WTC11 (cell line): ENCODE data around the gene FAM204A. TPM values are rescaled to one million over a fixed set of nuclear protein-coding genes. Genes with fewer than 3 reads are reported as not detected.

ENCODE experiments used
- ATAC-seq: fragments of 200-7000 bp; cut with Tn5 transposase; 2 replicates; pipeline ENCODE4 v1.10.0; 2021; ENCODE audit warnings: mild to moderate bottlenecking, moderate library complexity
- CTCF ChIA-PET: fragments of 300-600 bp; sonication (Branson Sonifier 250); formaldehyde crosslinking; loops from one replicate; lab custom pipeline; 2021; ENCODE audit warnings: antibody characterized with exemption; lab: Charles Lee
- POLR2A ChIA-PET: fragments of 350-600 bp; sonication (Branson Sonifier 250); formaldehyde crosslinking; loops from one replicate; lab custom pipeline; 2021; ENCODE audit warnings: antibody characterized with exemption; lab: Charles Lee
- DNase-seq: peaks from one replicate; pipeline ENCODE4 v3.0.0; 2021; ENCODE audit warnings: low spot score
- H3K27ac Mint-ChIP-seq: 2 replicates; pipeline ENCODE4 v1.8.0; 2021; ENCODE audit warnings: mixed read lengths
- H3K27me3 Mint-ChIP-seq: 2 replicates; pipeline ENCODE4 v1.8.0; 2021; ENCODE audit warnings: low read depth, mild to moderate bottlenecking, moderate library complexity, mixed read lengths
- H3K36me3 Mint-ChIP-seq: 2 replicates; pipeline ENCODE4 v1.8.0; 2021; ENCODE audit warnings: mixed read lengths
- H3K4me1 Mint-ChIP-seq: 2 replicates; pipeline ENCODE4 v1.8.0; 2022; ENCODE audit warnings: mixed read lengths
- H3K4me3 Mint-ChIP-seq: 2 replicates; pipeline ENCODE4 v1.8.0; 2021; ENCODE audit warnings: mild to moderate bottlenecking, moderate library complexity, mixed read lengths
- H3K9me3 Mint-ChIP-seq: 2 replicates; pipeline ENCODE4 v1.8.0; 2021; ENCODE audit warnings: mixed read lengths
- CREB1 ChIP-seq: sonication (generic); formaldehyde crosslinking; IDR thresholded peaks from 2 replicates; pipeline ENCODE4 v1.8.0; 2023; ENCODE audit warnings: mild to moderate bottlenecking, missing genetic modification reagents
- CREM ChIP-seq: sonication (generic); formaldehyde crosslinking; IDR thresholded peaks from 2 replicates; pipeline ENCODE4 v1.8.1; 2022; ENCODE audit warnings: mild to moderate bottlenecking, missing genetic modification reagents, moderate library complexity
- EMX1 ChIP-seq: fragments of 250-450 bp; sonication (Bioruptor Pico); IDR thresholded peaks from 2 replicates; pipeline ENCODE4 v1.8.0; 2021; ENCODE audit warnings: mild to moderate bottlenecking
- FOXJ3 ChIP-seq: sonication (generic); formaldehyde crosslinking; IDR thresholded peaks from 2 replicates; pipeline ENCODE4 v1.9.0; 2021; ENCODE audit warnings: missing genetic modification reagents, mild to moderate bottlenecking, borderline replicate concordance
- FOXP1 ChIP-seq: sonication (generic); formaldehyde crosslinking; IDR thresholded peaks from 2 replicates; pipeline ENCODE4 v1.8.0; 2022; ENCODE audit warnings: missing genetic modification reagents, mild to moderate bottlenecking, moderate library complexity, borderline replicate concordance
- GTF2I ChIP-seq: fragments of 250-450 bp; sonication (Bioruptor Pico); conservative IDR thresholded peaks from 2 replicates; pipeline ENCODE4 v1.4.0; 2021; ENCODE audit warnings: mild to moderate bottlenecking
- JAZF1 ChIP-seq: fragments of 250-450 bp; sonication (Bioruptor Pico); IDR thresholded peaks from 2 replicates; pipeline ENCODE4 v1.9.0; 2021; ENCODE audit warnings: moderate library complexity, mild to moderate bottlenecking, inconsistent platforms
- JUN ChIP-seq: sonication (generic); formaldehyde crosslinking; IDR thresholded peaks from 2 replicates; pipeline ENCODE4 v1.8.0; 2023; ENCODE audit warnings: mild to moderate bottlenecking, missing genetic modification reagents
- MYBL2 ChIP-seq: sonication (generic); formaldehyde crosslinking; IDR thresholded peaks from 2 replicates; pipeline ENCODE4 v1.8.1; 2023; ENCODE audit warnings: mild to moderate bottlenecking, moderate library complexity, missing genetic modification reagents
- NFYB ChIP-seq: sonication (generic); formaldehyde crosslinking; conservative IDR thresholded peaks from 2 replicates; pipeline ENCODE4 v1.8.0; 2022; ENCODE audit warnings: low read depth, missing genetic modification reagents
- OVOL2 ChIP-seq: fragments of 250-450 bp; sonication (Bioruptor Pico); IDR thresholded peaks from 2 replicates; pipeline ENCODE4 v1.9.0; 2021; ENCODE audit warnings: mild to moderate bottlenecking, borderline replicate concordance
- PREB ChIP-seq: sonication (generic); formaldehyde crosslinking; IDR thresholded peaks from 2 replicates; pipeline ENCODE4 v1.8.1; 2022; ENCODE audit warnings: mild to moderate bottlenecking, missing genetic modification reagents, moderate library complexity, borderline replicate concordance
- RELA ChIP-seq: sonication (generic); formaldehyde crosslinking; IDR thresholded peaks from 2 replicates; pipeline ENCODE4 v1.8.1; 2022; ENCODE audit warnings: missing genetic modification reagents, mild to moderate bottlenecking, borderline replicate concordance
- SOX15 ChIP-seq: fragments of 250-450 bp; sonication (Bioruptor Pico); IDR thresholded peaks from 2 replicates; pipeline ENCODE4 v1.9.0; 2021; ENCODE audit warnings: mild to moderate bottlenecking
- TP53 ChIP-seq: sonication (generic); formaldehyde crosslinking; IDR thresholded peaks from 2 replicates; pipeline ENCODE4 v1.8.1; 2023; ENCODE audit warnings: mild to moderate bottlenecking, missing genetic modification reagents
- total RNA-seq: library from RNA; stranded (reverse); gene quantifications from 3 replicates; pipeline ENCODE4 v1.2.3, GENCODE V29; 2021
- TF ChIP-seq, protein P1 (sequence below): sonication (generic); formaldehyde crosslinking; IDR thresholded peaks from 2 replicates; pipeline ENCODE4 v1.8.0; 2022; ENCODE audit warnings: missing genetic modification reagents
- TF ChIP-seq, protein P2 (sequence below): sonication (generic); formaldehyde crosslinking; IDR thresholded peaks from 2 replicates; pipeline ENCODE4 v1.8.0; 2022; ENCODE audit warnings: mild to moderate bottlenecking, missing genetic modification reagents
- TF ChIP-seq, protein P3 (sequence below): sonication (generic); formaldehyde crosslinking; conservative IDR thresholded peaks from 2 replicates; pipeline ENCODE4 v1.8.1; 2022; ENCODE audit warnings: mild to moderate bottlenecking, missing genetic modification reagents
- TF ChIP-seq, protein P4 (sequence below): sonication (generic); formaldehyde crosslinking; IDR thresholded peaks from 2 replicates; pipeline ENCODE4 v1.8.1; 2022; ENCODE audit warnings: low read depth, mild to moderate bottlenecking, moderate library complexity, missing genetic modification reagents, borderline replicate concordance
- TF ChIP-seq, protein P5 (sequence below): fragments of 250-450 bp; sonication (Bioruptor Pico); IDR thresholded peaks from 2 replicates; pipeline ENCODE4 v1.9.0; 2021; ENCODE audit warnings: mild to moderate bottlenecking

FAM204A gene
- total RNA-seq, 1 experiment from 2014 or later = 33.3 TPM

GRCh38 chr10:118304521-118304920 lies 37.6 kb downstream of the FAM204A start (continued):
- TF ChIP-seq, protein P1, sequence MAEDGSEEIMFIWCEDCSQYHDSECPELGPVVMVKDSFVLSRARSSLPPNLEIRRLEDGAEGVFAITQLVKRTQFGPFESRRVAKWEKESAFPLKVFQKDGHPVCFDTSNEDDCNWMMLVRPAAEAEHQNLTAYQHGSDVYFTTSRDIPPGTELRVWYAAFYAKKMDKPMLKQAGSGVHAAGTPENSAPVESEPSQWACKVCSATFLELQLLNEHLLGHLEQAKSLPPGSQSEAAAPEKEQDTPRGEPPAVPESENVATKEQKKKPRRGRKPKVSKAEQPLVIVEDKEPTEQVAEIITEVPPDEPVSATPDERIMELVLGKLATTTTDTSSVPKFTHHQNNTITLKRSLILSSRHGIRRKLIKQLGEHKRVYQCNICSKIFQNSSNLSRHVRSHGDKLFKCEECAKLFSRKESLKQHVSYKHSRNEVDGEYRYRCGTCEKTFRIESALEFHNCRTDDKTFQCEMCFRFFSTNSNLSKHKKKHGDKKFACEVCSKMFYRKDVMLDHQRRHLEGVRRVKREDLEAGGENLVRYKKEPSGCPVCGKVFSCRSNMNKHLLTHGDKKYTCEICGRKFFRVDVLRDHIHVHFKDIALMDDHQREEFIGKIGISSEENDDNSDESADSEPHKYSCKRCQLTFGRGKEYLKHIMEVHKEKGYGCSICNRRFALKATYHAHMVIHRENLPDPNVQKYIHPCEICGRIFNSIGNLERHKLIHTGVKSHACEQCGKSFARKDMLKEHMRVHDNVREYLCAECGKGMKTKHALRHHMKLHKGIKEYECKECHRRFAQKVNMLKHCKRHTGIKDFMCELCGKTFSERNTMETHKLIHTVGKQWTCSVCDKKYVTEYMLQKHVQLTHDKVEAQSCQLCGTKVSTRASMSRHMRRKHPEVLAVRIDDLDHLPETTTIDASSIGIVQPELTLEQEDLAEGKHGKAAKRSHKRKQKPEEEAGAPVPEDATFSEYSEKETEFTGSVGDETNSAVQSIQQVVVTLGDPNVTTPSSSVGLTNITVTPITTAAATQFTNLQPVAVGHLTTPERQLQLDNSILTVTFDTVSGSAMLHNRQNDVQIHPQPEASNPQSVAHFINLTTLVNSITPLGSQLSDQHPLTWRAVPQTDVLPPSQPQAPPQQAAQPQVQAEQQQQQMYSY = no peak
- TF ChIP-seq, protein P2, sequence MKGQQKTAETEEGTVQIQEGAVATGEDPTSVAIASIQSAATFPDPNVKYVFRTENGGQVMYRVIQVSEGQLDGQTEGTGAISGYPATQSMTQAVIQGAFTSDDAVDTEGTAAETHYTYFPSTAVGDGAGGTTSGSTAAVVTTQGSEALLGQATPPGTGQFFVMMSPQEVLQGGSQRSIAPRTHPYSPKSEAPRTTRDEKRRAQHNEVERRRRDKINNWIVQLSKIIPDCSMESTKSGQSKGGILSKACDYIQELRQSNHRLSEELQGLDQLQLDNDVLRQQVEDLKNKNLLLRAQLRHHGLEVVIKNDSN = no peak
- TF ChIP-seq SOX15 (CRISPR knock-in tag) (no peak), TP53 (no peak), OVOL2 (no peak), CREM (no peak), RELA (CRISPR knock-in tag) (no peak)
- TF ChIP-seq, protein P3, sequence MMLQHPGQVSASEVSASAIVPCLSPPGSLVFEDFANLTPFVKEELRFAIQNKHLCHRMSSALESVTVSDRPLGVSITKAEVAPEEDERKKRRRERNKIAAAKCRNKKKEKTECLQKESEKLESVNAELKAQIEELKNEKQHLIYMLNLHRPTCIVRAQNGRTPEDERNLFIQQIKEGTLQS = no peak
- TF ChIP-seq, all 79 proteins: peak for 0

GRCh38 chr10:118301211-118301610 lies 40.9 kb downstream of the FAM204A start:
- DNase-seq = no peak
- TF ChIP-seq CREB1 = no peak
- TF ChIP-seq, protein P4, sequence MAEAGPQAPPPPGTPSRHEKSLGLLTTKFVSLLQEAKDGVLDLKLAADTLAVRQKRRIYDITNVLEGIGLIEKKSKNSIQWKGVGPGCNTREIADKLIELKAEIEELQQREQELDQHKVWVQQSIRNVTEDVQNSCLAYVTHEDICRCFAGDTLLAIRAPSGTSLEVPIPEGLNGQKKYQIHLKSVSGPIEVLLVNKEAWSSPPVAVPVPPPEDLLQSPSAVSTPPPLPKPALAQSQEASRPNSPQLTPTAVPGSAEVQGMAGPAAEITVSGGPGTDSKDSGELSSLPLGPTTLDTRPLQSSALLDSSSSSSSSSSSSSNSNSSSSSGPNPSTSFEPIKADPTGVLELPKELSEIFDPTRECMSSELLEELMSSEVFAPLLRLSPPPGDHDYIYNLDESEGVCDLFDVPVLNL (CRISPR knock-in tag) = no peak
- no peak for TF ChIP-seq CREM
- TF ChIP-seq JUN (CRISPR knock-in tag) = no peak
- no peak for TF ChIP-seq PREB (CRISPR knock-in tag)
- no peak for TF ChIP-seq FOXJ3 (CRISPR knock-in tag)
- TF ChIP-seq RELA (CRISPR knock-in tag) = no peak
- no peak for TF ChIP-seq JAZF1 (CRISPR knock-in tag)
- no peak overlapping the region for H3K4me3 Mint-ChIP-seq
- H3K27ac Mint-ChIP-seq = no peak overlapping the region
- no peak for ATAC-seq
- ChIA-PET POLR2A (no interaction called here), CTCF (no interaction called here)
- H3K27me3 Mint-ChIP-seq = no peaks in the 10 kb centered on the region
- no peaks in the 10 kb centered on the region for H3K36me3 Mint-ChIP-seq
- 0 out of 2 replicates have a peak, but pooled peaks cover 4% of the 10 kb centered on the region for H3K4me1 Mint-ChIP-seq
- no peaks in the 10 kb centered on the region for H3K9me3 Mint-ChIP-seq

DNA sequence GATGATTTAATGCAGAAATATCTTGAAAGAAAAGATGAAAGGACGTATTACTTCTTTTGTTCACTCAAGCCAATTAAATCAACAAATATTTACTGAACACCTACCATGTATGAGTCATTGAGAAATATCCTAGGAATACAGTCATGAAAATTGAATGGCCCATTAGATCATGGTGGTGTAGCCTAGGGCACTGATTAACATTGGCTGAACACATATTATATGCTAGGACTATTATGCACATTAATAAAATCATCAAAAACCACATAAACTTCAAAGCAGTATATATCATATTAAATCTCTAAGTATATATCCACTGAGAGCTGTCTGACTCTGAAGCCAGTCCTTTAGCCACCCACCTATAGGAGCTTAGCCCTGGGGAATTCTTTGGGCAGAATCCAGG lies 41.8 kb downstream of the FAM204A start:
- H3K4me3 Mint-ChIP-seq = no peak overlapping the region

More for the DNA sequence above, 41.8 kb downstream of the FAM204A start:
- TF ChIP-seq GTF2I (CRISPR knock-in tag) = no peak
- TF ChIP-seq FOXP1 = no peak
- TF ChIP-seq, protein P5, sequence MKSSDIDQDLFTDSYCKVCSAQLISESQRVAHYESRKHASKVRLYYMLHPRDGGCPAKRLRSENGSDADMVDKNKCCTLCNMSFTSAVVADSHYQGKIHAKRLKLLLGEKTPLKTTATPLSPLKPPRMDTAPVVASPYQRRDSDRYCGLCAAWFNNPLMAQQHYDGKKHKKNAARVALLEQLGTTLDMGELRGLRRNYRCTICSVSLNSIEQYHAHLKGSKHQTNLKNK (CRISPR knock-in tag) = no peak
- TF ChIP-seq JUN (CRISPR knock-in tag) = no peak
- TF ChIP-seq NFYB (CRISPR knock-in tag) = no peak
- TF ChIP-seq EMX1 = no peak
- no peak for TF ChIP-seq MYBL2
- ATAC-seq (no peak), DNase-seq (no peak)
- POLR2A ChIA-PET = no interaction called here
- Mint-ChIP-seq H3K27me3 (no peaks in the 10 kb centered on the region), H3K4me1 (0 out of 2 replicates have a peak, but pooled peaks cover 4% of the 10 kb centered on the region), H3K27ac (no peak overlapping the region), H3K36me3 (no peaks in the 10 kb centered on the region), H3K9me3 (no peaks in the 10 kb centered on the region)
- CTCF ChIA-PET = no interaction called here
